Endothelial cell of umbilical vein (primary cell): ENCODE results near the gene RNF214. TPM values are rescaled to one million over a fixed set of nuclear protein-coding genes. Genes with fewer than 3 reads are reported as not detected.

Source experiments
- BruUV-seq: library from RNA; stranded (reverse); fragments of 400-500 nt; replicated peaks from 2 replicates; lab custom pipeline; 2021; lab: Mats Ljungman, UMichigan
- CTCF ChIA-PET: fragments of 300-600, 350-600 bp; sonication (Branson Sonifier 250); formaldehyde crosslinking; loops from one replicate; lab custom pipeline; 2021; ENCODE audit warnings: antibody characterized with exemption, inconsistent platforms; lab: Charles Lee
- POLR2A ChIA-PET: fragments of 300-600, 350-600 bp; sonication (Branson Sonifier 250); formaldehyde crosslinking; loops from one replicate; lab custom pipeline; 2021; ENCODE audit warnings: antibody characterized with exemption, inconsistent platforms; lab: Charles Lee
- DNase-seq: peaks from one replicate; pipeline ENCODE4 v3.0.0-alpha.2; 2011; ENCODE audit warnings: low read depth, low spot score
- FAIRE-seq: peaks from 2 replicates; lab custom pipeline; 2011; peaks lifted over from hg19 to GRCh38; lab: Jason Lieb, UNC
- H2AFZ ChIP-seq: 2 replicates; pipeline ENCODE4 v1.6.0; 2012; ENCODE audit warnings: low read depth, low read length, control low read depth, inconsistent platforms
- H3K27ac ChIP-seq: 2 replicates; pipeline ENCODE4 v1.5.1; 2011; ENCODE audit warnings: low read depth, mild to moderate bottlenecking, control low read depth, low read length, moderate library complexity; ENCODE audit not compliant: insufficient read depth
- H3K27me3 ChIP-seq, 2 experiments: 2 replicates each; pipeline versions ENCODE4 v1.6.0 to v1.6.1; 2011; ENCODE audit warnings: low read length in 2 of 2, mixed read lengths in 1 of 2; ENCODE audit not compliant: control insufficient read depth in 2 of 2, insufficient read depth in 2 of 2
- H3K36me3 ChIP-seq, 2 experiments: 2 replicates in 1 of 2; 3 replicates in 1 of 2; pipeline ENCODE4 v1.5.1; 2011; ENCODE audit warnings: low read length in 2 of 2, mild to moderate bottlenecking in 1 of 2, moderate library complexity in 1 of 2; ENCODE audit not compliant: control insufficient read depth in 2 of 2, insufficient read depth in 2 of 2; ENCODE audit errors: extremely low read depth in 1 of 2
- H3K4me1 ChIP-seq: 3 replicates; pipeline ENCODE4 v1.5.1; 2011; ENCODE audit warnings: mild to moderate bottlenecking, low read length; ENCODE audit not compliant: control insufficient read depth, insufficient read depth; ENCODE audit errors: extremely low read depth
- H3K4me2 ChIP-seq: 2 replicates; pipeline ENCODE4 v1.6.1; 2011; ENCODE audit warnings: low read length, control low read depth, mixed read lengths; ENCODE audit not compliant: insufficient read depth
- H3K4me3 ChIP-seq, 3 experiments: fragments of 200-600 bp in 1 of 3; sonication (generic), shearing (Covaris generic) in 1 of 3; replicated peaks in 1 of 3; 2 replicates each; pipeline ENCODE4 v1.5.1; 2011 to 2016; ENCODE audit warnings: control low read depth in 3 of 3, low read length in 3 of 3, mild to moderate bottlenecking in 2 of 3, inconsistent platforms in 1 of 3, low read depth in 1 of 3, moderate library complexity in 1 of 3; ENCODE audit not compliant: insufficient read depth in 1 of 3
- H3K79me2 ChIP-seq: 2 replicates; pipeline ENCODE4 v1.6.0; 2012; ENCODE audit warnings: low read length, inconsistent platforms; ENCODE audit not compliant: control insufficient read depth, insufficient read depth
- H3K9ac ChIP-seq: replicated peaks from 2 replicates; pipeline ENCODE3; 2011; ENCODE audit warnings: low read length, control low read depth; ENCODE audit not compliant: insufficient read depth; ENCODE audit errors: extremely low read depth
- H3K9me1 ChIP-seq: replicated peaks from 3 replicates; pipeline ENCODE4 v1.6.0; 2011; ENCODE audit warnings: mild to moderate bottlenecking, low read length; ENCODE audit not compliant: control insufficient read depth, insufficient read depth; ENCODE audit errors: extremely low read depth
- H3K9me3 ChIP-seq: replicated peaks from 2 replicates; pipeline ENCODE4 v1.5.1; 2012; ENCODE audit warnings: low read length, inconsistent platforms; ENCODE audit not compliant: control insufficient read depth, insufficient read depth
- H4K20me1 ChIP-seq: replicated peaks from 2 replicates; pipeline ENCODE3; 2011; ENCODE audit warnings: mild to moderate bottlenecking, low read length; ENCODE audit not compliant: control insufficient read depth, insufficient read depth; ENCODE audit errors: extremely low read depth
- CTCF ChIP-seq, 2 donors: IDR thresholded peaks; 1 replicate in 1 of 2; 2 replicates in 1 of 2; pipeline ENCODE4 v1.5.1; 2011; ENCODE audit warnings: low read length in 2 of 2, mild to moderate bottlenecking in 2 of 2, moderate library complexity in 2 of 2, control low read depth in 1 of 2, inconsistent platforms in 1 of 2, low read depth in 1 of 2; ENCODE audit not compliant: insufficient read depth in 1 of 2; ENCODE audit errors: extremely low read depth in 1 of 2
- FOS ChIP-seq: IDR thresholded peaks from 2 replicates; pipeline ENCODE4 v1.6.1; 2011; ENCODE audit warnings: mild to moderate bottlenecking, low read length, moderate library complexity, borderline replicate concordance; ENCODE audit not compliant: insufficient read depth
- GATA2 ChIP-seq: IDR thresholded peaks from 2 replicates; pipeline ENCODE4 v1.7.0; 2011; ENCODE audit warnings: low read depth, mild to moderate bottlenecking, moderate library complexity, mixed read lengths, low read length; ENCODE audit not compliant: insufficient read length, insufficient read depth
- POLR2A ChIP-seq: IDR thresholded peaks from 2 replicates; pipeline ENCODE4 v1.6.1; 2012; ENCODE audit warnings: low read depth, mild to moderate bottlenecking, control low read depth, low read length
- POLR2AphosphoS5 ChIP-seq: IDR thresholded peaks from 2 replicates; pipeline ENCODE4 v1.6.1; 2012; ENCODE audit warnings: low read depth, mild to moderate bottlenecking, control low read depth, low read length, moderate library complexity; ENCODE audit not compliant: insufficient read depth
- dilution Hi-C: fragments of 300-500 bp; cut with MboI; formaldehyde crosslinking; loops from one replicate; pipeline ENCODE4 v1.15.0; 2019; ENCODE audit warnings: low sequenced_read_pairs; ENCODE audit not compliant: extremely low pct_ligation_motif_present
- intact Hi-C: fragments of 100-400 bp; cut with micrococcal nuclease; formaldehyde crosslinking; loops from one replicate; pipeline ENCODE4 v1.10.0; 2022
- polyA plus RNA-seq, 4 experiments: library from polyadenylated mRNA; depleted of rRNA in 3 of 4; stranded (reverse) in 3 of 4; unstranded in 1 of 4; fragments of >200 nt; gene quantifications; 2 replicates each; pipeline versions ENCODE4 v1.2.1 to v1.2.3, GENCODE V29; 2011 to 2012; ENCODE audit warnings: missing spikeins in 1 of 4
- total RNA-seq: library from RNA; stranded (reverse); gene quantifications from 2 replicates; pipeline ENCODE4 v1.2.3, GENCODE V29; 2021

Gene RNF214
- total and polyA plus RNA-seq, 2 donors (not counting 3 experiments of a cell fraction or from before 2014, with no cell fraction given): 24.3 to 28.2 TPM

GRCh38 chr11:117187428-117187798 lies 45.1 kb upstream of the RNF214 start:
- POLR2A ChIA-PET: no interaction called here

GRCh38 chr11:117187799-117188481 lies 44.5 kb upstream of the RNF214 start:
- peaks cover 0 to 33% of the 10 kb centered on the region in 2 experiments for H3K36me3 ChIP-seq
- H2AFZ ChIP-seq: no peak overlapping the region
- H3K4me3 ChIP-seq: no peak overlapping the region
- POLR2A ChIA-PET: no interaction called here
- H3K4me2 ChIP-seq: no peak overlapping the region
- H3K27me3 ChIP-seq: no peaks in the 10 kb centered on the region
- intact Hi-C loops: no loop called here
- dilution Hi-C loops: no loop called here
- FAIRE-seq: no peak
- no peak overlapping the region for H3K9ac ChIP-seq
- DNase-seq: no peak
- H3K9me3 ChIP-seq: no peaks in the 10 kb centered on the region
- CTCF ChIA-PET: no interaction called here
- H3K4me1 ChIP-seq: no peaks in the 10 kb centered on the region
- BruUV-seq: no TSS peak
- no peaks in the 10 kb centered on the region for H4K20me1 ChIP-seq
- TF ChIP-seq FOS (no peak), CTCF (IDR thresholded peaks at IDR 0.05; ENCODE audit: extremely low read depth in 1 of 2, insufficient read depth in 1 of 2, low read depth in 1 of 2, low read length in 2 of 2) (no peak)
- no peaks in the 10 kb centered on the region for H3K79me2 ChIP-seq
- no peak overlapping the region for H3K27ac ChIP-seq
- no peaks in the 10 kb centered on the region for H3K9me1 ChIP-seq

More at GRCh38 chr11:117187428-117187798, 45.1 kb upstream of the RNF214 start:
- Histone ChIP-seq H4K20me1 (no peaks in the 10 kb centered on the region), H3K9me1 (no peaks in the 10 kb centered on the region), H3K36me3 (peaks cover 0 to 32% of the 10 kb centered on the region in 2 experiments), H3K9me3 (no peaks in the 10 kb centered on the region), H3K9ac (no peak overlapping the region), H3K4me1 (no peaks in the 10 kb centered on the region), H3K27me3 (no peaks in the 10 kb centered on the region), H3K4me2 (no peak overlapping the region), H2AFZ (no peak overlapping the region), H3K4me3 (no peak overlapping the region), H3K27ac (no peak overlapping the region), H3K79me2 (no peaks in the 10 kb centered on the region)
- CTCF ChIA-PET: no interaction called here
- BruUV-seq: no TSS peak
- FAIRE-seq: no peak
- intact Hi-C loops (no loop called here), dilution Hi-C loops (no loop called here)
- DNase-seq: no peak
- TF ChIP-seq POLR2AphosphoS5 (no peak), GATA2 (no peak), POLR2A (no peak)
